GM19035 (cell line): ENCODE measurements around the gene UNC5B.

Source experiments
- ATAC-seq: cut with Tn5 transposase; IDR thresholded peaks from one replicate; pipeline ENCODE4 v1.9.1; 2021; ENCODE audit not compliant: unreplicated experiment

Gene UNC5B

DNA sequence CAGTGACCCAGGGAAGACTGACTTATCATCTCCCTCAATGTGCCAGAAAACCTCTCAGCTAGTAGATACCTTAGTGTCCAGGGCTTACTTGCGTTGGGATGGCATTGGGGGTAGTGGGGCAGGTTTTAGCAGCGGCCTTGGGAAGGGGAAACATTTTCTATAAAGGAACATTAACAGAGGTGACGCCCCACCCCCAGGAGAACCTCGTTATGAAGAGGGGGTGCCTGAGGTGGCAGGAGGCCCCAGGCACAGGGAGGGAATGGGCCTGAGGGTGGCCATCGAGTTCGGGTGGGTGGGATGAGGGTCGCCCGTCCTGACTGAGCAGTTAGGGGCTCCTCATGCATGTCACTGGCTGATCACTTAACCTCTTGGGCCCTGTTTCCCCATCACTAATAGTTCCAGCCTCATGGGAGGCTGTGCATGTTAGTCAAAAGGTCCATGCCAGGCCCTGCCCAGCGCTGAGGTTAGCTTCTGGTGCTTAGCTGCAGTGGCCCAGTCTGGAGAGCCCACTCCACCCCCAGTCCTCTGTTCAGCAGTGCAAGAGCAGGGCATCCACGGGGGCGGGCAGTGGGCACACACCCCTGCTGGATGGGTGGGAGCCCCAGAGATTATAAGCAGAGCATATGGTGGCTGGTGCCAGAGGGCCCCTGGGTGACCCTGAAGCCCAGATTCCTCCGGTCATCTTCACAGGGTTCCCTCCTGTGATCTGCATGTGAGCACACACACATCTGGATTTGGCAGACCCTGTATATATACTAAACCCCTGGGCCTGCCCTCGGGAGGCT is 27.0 kb downstream of the UNC5B start:
- ATAC-seq: no peak

GRCh38 chr10:71239946-71240795 is 27.8 kb downstream of the UNC5B start:
- ATAC-seq: no peak

DNA sequence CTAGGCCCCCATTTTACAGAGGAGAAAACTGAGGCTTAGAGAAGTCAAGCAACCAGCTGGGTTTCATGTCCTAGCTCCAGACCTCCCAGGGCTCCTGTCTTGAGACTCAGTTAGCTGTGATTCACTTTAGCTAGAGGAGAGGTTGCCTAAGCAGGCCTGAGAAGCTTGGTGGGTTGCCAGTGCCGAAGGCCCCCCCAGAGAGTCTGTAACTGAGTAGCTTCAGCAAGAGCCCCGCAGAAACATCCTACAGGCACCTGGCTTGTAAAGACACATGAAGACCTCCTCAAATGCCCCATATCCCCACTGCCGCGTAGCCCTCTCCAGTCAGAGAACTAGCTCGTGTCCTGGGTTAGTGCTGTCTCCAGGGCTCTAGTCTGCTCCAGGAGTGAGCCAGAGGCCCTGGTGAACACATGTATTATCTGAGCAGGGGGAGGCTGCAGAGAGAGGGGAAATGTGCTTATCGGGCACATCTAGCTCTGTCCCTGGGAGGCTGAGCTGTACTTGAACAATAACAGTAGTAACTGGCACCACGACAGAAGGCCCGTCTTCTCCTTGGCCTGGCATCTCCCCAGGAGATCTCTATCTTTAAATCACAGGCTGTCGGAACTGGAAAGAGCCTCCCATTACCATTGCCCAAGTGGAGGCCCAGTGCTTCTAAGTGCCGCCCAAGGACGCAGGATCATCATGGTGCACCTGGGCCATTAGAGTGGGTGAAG is 28.9 kb downstream of the UNC5B start:
- no peak for ATAC-seq

- no peak for ATAC-seq
Observed at GRCh38 chr10:71241830-71242621, 29.7 kb downstream of the UNC5B start.

- ATAC-seq: no peak
Observed at GRCh38 chr10:71242622-71243009, 30.2 kb downstream of the UNC5B start.

GRCh38 chr10:71243756-71244395 is 31.5 kb downstream of the UNC5B start:
- ATAC-seq: no peak

- ATAC-seq: no peak
Observed at GRCh38 chr10:71244431-71245419, 32.4 kb downstream of the UNC5B start.

DNA sequence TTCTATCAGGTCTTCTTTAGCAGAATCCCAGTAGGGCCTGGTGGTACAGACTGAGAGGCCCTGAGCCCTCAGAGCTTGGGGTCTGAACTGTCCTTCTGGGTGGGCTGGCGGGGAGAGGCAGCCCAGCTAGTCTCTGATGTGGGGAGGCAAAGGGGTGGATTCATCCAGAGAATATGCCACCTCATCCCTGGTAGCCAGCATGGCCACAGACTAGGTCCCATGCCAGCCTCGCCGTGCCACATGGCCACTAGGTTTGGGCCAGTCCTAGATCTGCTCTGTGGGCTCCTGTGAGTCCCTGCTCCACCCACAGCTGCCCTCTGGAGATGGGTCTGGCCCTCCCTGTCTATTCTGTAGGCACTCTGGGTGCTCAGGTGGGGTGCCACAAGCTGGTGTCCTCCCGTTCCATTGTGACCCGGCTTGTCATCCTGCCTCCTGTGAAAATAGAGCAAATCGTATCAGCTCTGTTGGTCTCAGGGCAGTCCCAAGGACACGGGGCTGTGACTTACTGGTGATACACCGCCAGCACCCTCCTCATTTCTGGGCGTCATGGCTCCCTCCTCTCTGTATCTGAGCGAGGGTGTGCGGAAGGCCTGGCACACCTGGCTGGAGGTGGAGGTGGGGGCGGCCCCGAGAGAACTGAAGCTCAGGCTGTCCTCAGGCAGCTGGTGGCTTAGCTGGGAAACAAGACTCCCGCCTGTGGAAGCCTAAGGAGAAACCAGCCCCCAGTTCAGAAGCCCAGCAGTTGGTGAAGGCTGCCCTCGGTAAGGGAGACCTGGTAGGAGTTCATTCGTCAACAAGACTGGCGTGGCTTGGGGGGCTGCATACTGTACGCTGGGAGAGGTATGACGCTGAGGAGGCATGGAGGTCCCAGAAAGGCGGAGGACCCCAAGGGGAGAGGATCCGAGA is 33.3 kb downstream of the UNC5B start:
- no peak for ATAC-seq

DNA sequence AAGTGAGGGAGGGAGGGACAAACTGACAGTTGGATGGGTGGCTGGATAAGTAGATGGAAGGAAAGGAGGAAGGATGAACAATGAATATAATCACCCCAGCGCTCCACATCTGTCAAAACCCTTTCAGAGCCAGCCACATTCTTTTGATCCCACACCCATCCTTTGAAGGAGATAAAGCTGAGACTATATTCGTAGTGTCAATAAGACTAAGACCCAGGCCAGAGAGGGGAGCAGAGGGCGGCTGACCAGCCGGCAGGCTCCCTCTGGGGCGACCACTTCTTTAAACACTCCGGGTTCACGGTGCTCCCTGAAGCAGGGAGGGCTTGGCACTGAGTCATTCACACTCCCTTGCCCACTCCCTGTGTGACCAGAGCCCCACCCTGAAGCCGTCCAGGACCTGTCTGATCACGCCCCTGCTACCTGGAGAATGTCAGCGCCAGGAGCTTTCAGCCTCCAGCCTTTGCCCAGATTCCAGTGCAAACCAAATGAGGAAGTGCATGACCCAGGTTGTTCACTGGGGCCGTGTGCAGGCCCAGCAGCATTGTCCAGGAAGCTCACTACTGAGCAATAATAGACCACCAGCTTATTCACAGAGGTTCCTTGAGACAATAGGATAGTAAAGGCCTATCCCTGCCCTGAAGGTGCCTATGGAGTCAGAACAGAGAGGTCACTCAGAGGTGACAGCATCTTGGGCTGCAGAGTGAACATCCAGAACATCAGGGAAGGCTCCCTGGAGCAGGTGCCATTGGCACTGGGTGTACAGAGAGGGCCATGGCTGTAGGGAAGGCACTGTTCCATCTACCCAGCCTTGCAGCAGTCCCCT is 34.4 kb downstream of the UNC5B start:
- no peak for ATAC-seq

DNA sequence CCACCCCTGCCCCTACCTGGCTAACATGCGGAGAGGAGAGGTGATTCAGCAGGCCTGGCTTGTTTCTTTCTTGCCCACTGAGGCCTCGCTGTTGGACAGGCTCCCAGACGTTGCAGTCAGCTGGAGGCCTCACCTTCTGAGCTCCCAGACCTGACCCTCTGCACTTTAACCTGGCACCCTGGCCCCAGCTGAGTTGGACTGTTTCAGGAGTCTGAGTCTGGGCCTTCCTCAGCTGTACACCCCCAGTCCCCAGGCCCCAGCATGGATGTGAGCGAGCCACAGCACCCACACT is 35.0 kb downstream of the UNC5B start:
- no peak for ATAC-seq

DNA sequence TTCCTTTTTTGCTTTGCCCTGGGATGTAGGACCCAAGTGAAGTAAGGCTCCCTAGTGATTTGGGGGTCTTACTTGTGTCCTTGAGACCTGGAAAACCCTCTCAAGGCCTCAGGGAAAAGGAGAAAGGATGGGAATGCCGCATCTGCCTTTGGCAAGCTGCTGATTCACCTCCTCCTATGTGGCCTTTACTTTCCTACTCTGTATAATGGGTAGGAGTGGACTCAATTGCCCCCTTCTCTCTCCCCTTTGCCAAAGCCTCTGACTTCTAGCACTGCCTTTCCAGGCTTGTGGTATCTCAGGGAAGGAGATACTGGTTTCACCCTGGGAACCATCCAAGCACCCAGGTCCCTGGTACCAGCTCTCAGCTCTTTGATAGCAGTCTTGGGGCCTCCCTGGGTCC is 35.4 kb downstream of the UNC5B start:
- no peak for ATAC-seq

- no peak for ATAC-seq
Observed at GRCh38 chr10:71248210-71248609, 35.8 kb downstream of the UNC5B start.

DNA sequence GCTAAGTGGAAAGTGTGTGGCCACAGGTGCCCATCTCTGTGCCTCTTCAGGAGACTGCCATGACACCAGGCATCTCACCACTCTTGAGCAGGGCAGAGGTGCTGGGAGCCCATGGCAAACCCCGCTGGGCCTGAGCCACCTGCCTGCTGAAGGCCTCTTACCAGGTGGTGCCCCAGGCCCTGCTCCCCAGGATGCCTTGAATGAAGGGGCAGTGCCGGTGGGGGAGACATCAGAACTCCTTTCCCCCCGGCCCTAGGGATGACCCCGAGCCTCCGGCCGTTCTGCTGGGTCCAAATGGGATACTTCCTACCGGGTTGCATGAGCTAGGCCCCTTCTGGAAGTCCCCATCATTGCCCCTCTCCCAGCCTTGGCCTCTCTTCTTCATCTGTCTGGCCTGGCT is 37.6 kb downstream of the UNC5B start:
- no peak for ATAC-seq

DNA sequence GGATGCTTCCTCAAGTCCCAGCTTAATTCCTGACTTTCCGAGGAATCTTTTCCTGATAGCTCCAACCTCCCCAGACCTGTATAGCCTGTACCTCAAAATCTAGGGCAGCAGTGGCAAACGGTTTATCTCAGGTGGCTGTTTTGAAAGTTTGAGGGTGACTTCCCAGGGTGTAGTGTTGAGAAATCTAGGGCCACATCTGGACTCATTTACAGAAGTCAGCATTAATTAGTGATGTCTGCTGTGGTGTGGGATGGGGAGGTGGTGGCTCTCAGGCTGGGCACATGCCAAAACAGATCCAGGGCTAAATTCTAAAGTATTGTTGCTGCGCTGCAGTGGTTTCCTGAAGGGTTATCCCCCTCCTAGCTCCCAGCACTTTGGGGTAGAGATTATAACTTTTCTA is 38.0 kb downstream of the UNC5B start:
- no peak for ATAC-seq

DNA sequence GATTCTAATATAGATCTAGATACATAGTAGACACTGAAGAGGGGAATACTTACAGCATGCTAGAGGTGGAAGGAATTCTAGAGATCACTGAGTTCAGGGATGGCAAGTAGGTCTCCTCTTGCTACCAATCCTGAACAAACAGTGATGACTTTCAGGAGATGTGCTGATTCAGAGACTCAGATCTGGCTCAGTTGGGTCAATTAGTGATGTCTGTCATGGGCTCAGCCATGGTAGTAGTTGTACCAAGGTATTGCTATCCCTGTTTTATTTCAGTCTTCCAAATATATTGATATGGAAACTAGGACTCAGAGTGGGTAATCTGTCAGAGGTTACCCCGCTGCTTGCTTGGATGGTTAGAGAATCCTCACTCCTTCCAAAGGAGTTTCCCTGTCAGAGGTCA is 38.5 kb downstream of the UNC5B start:
- ATAC-seq: no peak

DNA sequence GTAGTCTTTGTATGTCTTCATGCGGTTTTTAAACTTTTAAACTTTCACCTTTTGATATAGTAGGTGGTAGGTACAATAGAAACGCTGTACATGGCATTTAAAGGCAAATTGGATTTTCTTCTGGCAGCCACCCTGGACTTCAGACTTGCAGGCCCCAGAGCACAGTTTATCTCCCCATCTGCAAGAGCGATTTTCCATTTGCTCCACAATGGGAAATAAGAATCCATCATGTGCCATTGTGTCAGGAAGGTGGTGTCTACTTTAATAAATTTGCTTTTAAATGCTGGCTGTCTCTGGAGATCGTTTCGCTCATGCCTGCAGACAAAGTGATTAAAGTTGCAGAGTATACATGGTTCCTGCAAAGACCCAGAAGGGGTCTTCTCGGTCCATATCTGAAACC is 38.9 kb downstream of the UNC5B start:
- ATAC-seq: no peak

DNA sequence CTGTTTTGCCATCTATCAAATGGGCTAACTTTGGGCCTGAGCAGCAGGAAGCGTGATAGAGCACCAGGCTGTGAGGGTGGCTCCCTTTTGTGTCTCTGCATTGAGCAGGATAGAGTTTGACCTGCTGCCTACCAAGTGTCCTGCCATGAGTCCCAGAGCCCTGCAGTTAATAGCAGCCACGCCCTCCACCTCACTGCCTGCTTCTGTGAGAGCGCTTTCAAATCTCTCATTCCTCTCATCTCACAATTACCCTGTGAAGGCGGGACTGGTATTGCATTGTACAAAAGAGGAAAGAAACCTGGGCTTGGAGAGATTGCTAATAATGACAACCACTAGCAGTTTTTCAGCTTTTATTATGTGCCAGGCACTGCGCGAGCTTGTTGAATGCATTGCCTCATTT is 39.9 kb downstream of the UNC5B start:
- no peak for ATAC-seq
